HG03439 (cell line): ENCODE data around the gene CNTNAP2.

Source experiments
- ATAC-seq: cut with Tn5 transposase; IDR thresholded peaks from one replicate; pipeline ENCODE4 v1.9.1; 2021; ENCODE audit warnings: mild to moderate bottlenecking, moderate library complexity; ENCODE audit not compliant: unreplicated experiment

Gene CNTNAP2

GRCh38 chr7:148107443-148108127 lies 1991.0 kb downstream of the CNTNAP2 start:
- ATAC-seq = no peak

GRCh38 chr7:148108381-148108780 lies 1991.8 kb downstream of the CNTNAP2 start:
- no peak for ATAC-seq

- ATAC-seq = no peak
These were observed 1993.7 kb downstream of the CNTNAP2 start for GRCh38 chr7:148110097-148110868.

GRCh38 chr7:148114804-148115203 lies 1998.2 kb downstream of the CNTNAP2 start:
- no peak for ATAC-seq

GRCh38 chr7:148115308-148115707 lies 1998.7 kb downstream of the CNTNAP2 start:
- ATAC-seq = no peak

- no peak for ATAC-seq
These were observed 1999.6 kb downstream of the CNTNAP2 start for GRCh38 chr7:148116195-148116594.

- no peak for ATAC-seq
These were observed 2000.3 kb downstream of the CNTNAP2 start for GRCh38 chr7:148116829-148117403.

GRCh38 chr7:148118371-148118770 lies 2001.8 kb downstream of the CNTNAP2 start:
- no peak for ATAC-seq

GRCh38 chr7:148121401-148121800 lies 2004.8 kb downstream of the CNTNAP2 start:
- ATAC-seq = no peak

GRCh38 chr7:148121847-148122246 lies 2005.2 kb downstream of the CNTNAP2 start:
- no peak for ATAC-seq

- ATAC-seq = no peak
These were observed 2007.9 kb downstream of the CNTNAP2 start for GRCh38 chr7:148124477-148124876.

GRCh38 chr7:148127374-148127773 lies 2010.8 kb downstream of the CNTNAP2 start:
- no peak for ATAC-seq

GRCh38 chr7:148129023-148129422 lies 2012.4 kb downstream of the CNTNAP2 start:
- ATAC-seq = no peak

GRCh38 chr7:148135116-148135515 lies 2018.5 kb downstream of the CNTNAP2 start:
- ATAC-seq = no peak

- no peak for ATAC-seq
These were observed 2019.4 kb downstream of the CNTNAP2 start for GRCh38 chr7:148135997-148136396.

GRCh38 chr7:148142660-148143248 lies 2026.2 kb downstream of the CNTNAP2 start:
- no peak for ATAC-seq

GRCh38 chr7:148144827-148145226 lies 2028.2 kb downstream of the CNTNAP2 start:
- no peak for ATAC-seq

GRCh38 chr7:148146346-148146745 lies 2029.7 kb downstream of the CNTNAP2 start:
- ATAC-seq = no peak

- ATAC-seq = no peak
These were observed 2030.8 kb downstream of the CNTNAP2 start for GRCh38 chr7:148147438-148147837.

- no peak for ATAC-seq
These were observed 2031.9 kb downstream of the CNTNAP2 start for GRCh38 chr7:148148456-148148855.

GRCh38 chr7:148149730-148150129 lies 2033.1 kb downstream of the CNTNAP2 start:
- no peak for ATAC-seq

GRCh38 chr7:148151778-148152177 lies 2035.2 kb downstream of the CNTNAP2 start:
- no peak for ATAC-seq
